ENCODE measurements around the gene LMNTD2.

LMNTD2 gene

GRCh38 chr11:560305-561147 lies at the start of gene LMNTD2, which contains the start of gene RASSF7:
LMNTD2 (minus strand) TSS chr11:560738; CDS start chr11:560716, 22 bp downstream.
RASSF7 (plus strand) TSS chr11:560970; CDS start chr11:561769, 799 bp downstream.
- in situ Hi-C loops (cut with MboI; ENCODE audit: low sequenced_read_pairs) = loop anchor here (25.0 kb wide), 1 partner anchor 152 kb away; the partner anchor contains the start of gene EPS8L2

GRCh38 chr11:609341-609811 lies 48.8 kb upstream of the LMNTD2 start:
- in situ Hi-C loops (cut with MboI; ENCODE audit: low sequenced_read_pairs) = no loop called here

- in situ Hi-C loops (cut with MboI; ENCODE audit: low sequenced_read_pairs) = no loop called here
Measured at GRCh38 chr11:608791-609251, 48.3 kb upstream of the LMNTD2 start.

GRCh38 chr11:607971-608659 lies 47.6 kb upstream of the LMNTD2 start:
- in situ Hi-C loops (cut with MboI; ENCODE audit: low sequenced_read_pairs) = no loop called here

- in situ Hi-C loops (cut with MboI; ENCODE audit: low sequenced_read_pairs) = no loop called here
Measured at GRCh38 chr11:607020-607780, 46.7 kb upstream of the LMNTD2 start.

- in situ Hi-C loops (cut with MboI; ENCODE audit: low sequenced_read_pairs) = no loop called here
Measured at GRCh38 chr11:606245-606644, 45.7 kb upstream of the LMNTD2 start.

- in situ Hi-C loops (cut with MboI; ENCODE audit: low sequenced_read_pairs) = no loop called here
Measured at GRCh38 chr11:605286-606129, 45.0 kb upstream of the LMNTD2 start.

GRCh38 chr11:603154-603553 lies 42.6 kb upstream of the LMNTD2 start:
- in situ Hi-C loops (cut with MboI; ENCODE audit: low sequenced_read_pairs) = no loop called here

GRCh38 chr11:601573-602245 lies 41.2 kb upstream of the LMNTD2 start:
- in situ Hi-C loops (cut with MboI; ENCODE audit: low sequenced_read_pairs) = no loop called here

- in situ Hi-C loops (cut with MboI; ENCODE audit: low sequenced_read_pairs) = no loop called here
Measured at GRCh38 chr11:598005-598680, 37.6 kb upstream of the LMNTD2 start.

GRCh38 chr11:597166-597725 lies 36.7 kb upstream of the LMNTD2 start:
- in situ Hi-C loops (cut with MboI; ENCODE audit: low sequenced_read_pairs) = no loop called here

GRCh38 chr11:596374-596773 lies 35.8 kb upstream of the LMNTD2 start:
- in situ Hi-C loops (cut with MboI; ENCODE audit: low sequenced_read_pairs) = no loop called here

- in situ Hi-C loops (cut with MboI; ENCODE audit: low sequenced_read_pairs) = no loop called here
Measured at GRCh38 chr11:595400-595799, 34.9 kb upstream of the LMNTD2 start.

GRCh38 chr11:593347-593746 lies 32.8 kb upstream of the LMNTD2 start:
- in situ Hi-C loops (cut with MboI; ENCODE audit: low sequenced_read_pairs) = no loop called here

GRCh38 chr11:592918-593317 lies 32.4 kb upstream of the LMNTD2 start:
- in situ Hi-C loops (cut with MboI; ENCODE audit: low sequenced_read_pairs) = no loop called here

- in situ Hi-C loops (cut with MboI; ENCODE audit: low sequenced_read_pairs) = no loop called here
Measured at GRCh38 chr11:592501-592900, 32.0 kb upstream of the LMNTD2 start.

GRCh38 chr11:590997-591396 lies 30.5 kb upstream of the LMNTD2 start:
- in situ Hi-C loops (cut with MboI; ENCODE audit: low sequenced_read_pairs) = no loop called here

GRCh38 chr11:589798-590197 lies 29.3 kb upstream of the LMNTD2 start:
- in situ Hi-C loops (cut with MboI; ENCODE audit: low sequenced_read_pairs) = no loop called here

GRCh38 chr11:587978-588380 lies 27.4 kb upstream of the LMNTD2 start:
- in situ Hi-C loops (cut with MboI; ENCODE audit: low sequenced_read_pairs) = no loop called here

Data from HL-60/S4 (cell line).